HEK293 (cell line): ENCODE results near the gene TOPAZ1.

Source experiments
- CTCF ChIA-PET: fragments of 350-600 bp; formaldehyde crosslinking; extraction: SDS; loops from one replicate; lab custom pipeline; 2021; ENCODE audit warnings: antibody characterized with exemption; lab: Yijun Ruan, JAX
- POLR2A ChIA-PET: fragments of 300-600 bp; formaldehyde crosslinking; extraction: SDS; loops from one replicate; lab custom pipeline; 2020; ENCODE audit warnings: antibody characterized with exemption, inconsistent platforms; lab: Yijun Ruan, JAX
- H3K27ac ChIP-seq: fragments of 200-500 bp; sonication (Bioruptor generic); 2 replicates; pipeline ENCODE4 v1.5.1; 2014; ENCODE audit warnings: low read depth, low read length, control low read depth, inconsistent platforms; ENCODE audit errors: extremely low read depth
- H3K36me3 ChIP-seq, 2 experiments: fragments of 200-500 bp in 1 of 2; sonication (Bioruptor generic) in 1 of 2; 1 replicate in 1 of 2; 2 replicates in 1 of 2; pipeline ENCODE4 v1.5.1; 2014 to 2017; ENCODE audit warnings: inconsistent platforms in 2 of 2, low read length in 2 of 2; ENCODE audit not compliant: control insufficient read depth in 2 of 2, insufficient read depth in 1 of 2
- H3K4me1 ChIP-seq: fragments of 200-500 bp; sonication (Bioruptor generic); 2 replicates; pipeline ENCODE4 v1.5.1; 2014; ENCODE audit warnings: mild to moderate bottlenecking, low read length, inconsistent platforms; ENCODE audit not compliant: control insufficient read depth, insufficient read depth
- H3K4me3 ChIP-seq: 2 replicates; pipeline ENCODE4 v1.5.1; 2011; ENCODE audit warnings: low read depth, mild to moderate bottlenecking, control low read depth, low read length, moderate library complexity
- H3K9me3 ChIP-seq: fragments of 200-500 bp; sonication (Bioruptor generic); 2 replicates; pipeline ENCODE4 v1.5.1; 2014; ENCODE audit warnings: low read depth, low read length, inconsistent platforms; ENCODE audit not compliant: control insufficient read depth, insufficient read depth
- BCL6B ChIP-seq: fragments of 450-650 bp; formaldehyde crosslinking; IDR thresholded peaks from 2 replicates; pipeline ENCODE4 v1.5.1; 2017; ENCODE audit warnings: missing biosample characterization, missing genetic modification characterization
- CTCF ChIP-seq: fragments of 450-650 bp; formaldehyde crosslinking; IDR thresholded peaks from 2 replicates; pipeline ENCODE4 v1.5.1; 2016; ENCODE audit warnings: missing biosample characterization, missing genetic modification characterization
- KLF10 ChIP-seq: fragments of 450-650 bp; IDR thresholded peaks from 2 replicates; pipeline ENCODE4 v1.5.1; 2018; ENCODE audit warnings: missing biosample characterization, mild to moderate bottlenecking, missing genetic modification characterization
- KLF17 ChIP-seq: fragments of 450-650 bp; formaldehyde crosslinking; IDR thresholded peaks from 2 replicates; pipeline ENCODE4 v1.5.1; 2016; ENCODE audit warnings: missing biosample characterization, missing genetic modification characterization
- PRDM10 ChIP-seq: fragments of 450-650 bp; formaldehyde crosslinking; IDR thresholded peaks from 2 replicates; pipeline ENCODE4 v1.5.1; 2016; ENCODE audit warnings: missing biosample characterization, missing genetic modification characterization
- TSHZ1 ChIP-seq: fragments of 450-650 bp; formaldehyde crosslinking; IDR thresholded peaks from 2 replicates; pipeline ENCODE4 v1.5.1; 2016; ENCODE audit warnings: missing biosample characterization, missing genetic modification characterization, borderline replicate concordance
- ZBTB8A ChIP-seq: fragments of 450-650 bp; formaldehyde crosslinking; IDR thresholded peaks from 2 replicates; pipeline ENCODE4 v1.5.1; 2016; ENCODE audit warnings: missing biosample characterization, missing genetic modification characterization
- ZEB2 ChIP-seq: fragments of 450-650 bp; formaldehyde crosslinking; IDR thresholded peaks from 2 replicates; pipeline ENCODE4 v1.5.1; 2016; ENCODE audit warnings: missing biosample characterization, missing genetic modification characterization
- ZNF121 ChIP-seq: fragments of 450-650 bp; formaldehyde crosslinking; IDR thresholded peaks from 2 replicates; pipeline ENCODE4 v1.5.1; 2016; ENCODE audit warnings: missing biosample characterization, missing genetic modification characterization
- ZNF132 ChIP-seq: fragments of 450-650 bp; formaldehyde crosslinking; IDR thresholded peaks from 2 replicates; pipeline ENCODE4 v1.5.1; 2017; ENCODE audit warnings: missing biosample characterization, missing genetic modification characterization, borderline replicate concordance
- ZNF2 ChIP-seq: fragments of 450-650 bp; formaldehyde crosslinking; IDR thresholded peaks from 2 replicates; pipeline ENCODE4 v1.5.1; 2016; ENCODE audit warnings: missing biosample characterization, missing genetic modification characterization
- ZNF558 ChIP-seq: fragments of 450-650 bp; formaldehyde crosslinking; IDR thresholded peaks from 2 replicates; pipeline ENCODE4 v1.5.1; 2016; ENCODE audit warnings: missing biosample characterization, missing genetic modification characterization
- ZNF561 ChIP-seq: fragments of 450-650 bp; IDR thresholded peaks from 2 replicates; pipeline ENCODE4 v1.5.1; 2018; ENCODE audit warnings: missing biosample characterization, missing genetic modification characterization, borderline replicate concordance
- ZNF776 ChIP-seq: fragments of 450-650 bp; formaldehyde crosslinking; IDR thresholded peaks from 2 replicates; pipeline ENCODE4 v1.5.0; 2017; ENCODE audit warnings: missing biosample characterization, missing genetic modification characterization, borderline replicate concordance
- ZNF777 ChIP-seq: fragments of 450-650 bp; formaldehyde crosslinking; IDR thresholded peaks from 2 replicates; pipeline ENCODE4 v1.5.1; 2017; ENCODE audit warnings: missing biosample characterization, missing genetic modification characterization, borderline replicate concordance
- ZNF785 ChIP-seq: fragments of 450-650 bp; formaldehyde crosslinking; IDR thresholded peaks from 2 replicates; pipeline ENCODE4 v1.5.1; 2016; ENCODE audit warnings: missing biosample characterization, missing genetic modification characterization
- ZNF791 ChIP-seq: fragments of 450-650 bp; formaldehyde crosslinking; IDR thresholded peaks from 2 replicates; pipeline ENCODE4 v1.5.1; 2016; ENCODE audit warnings: missing biosample characterization, missing genetic modification characterization
- ZNF837 ChIP-seq: fragments of 450-650 bp; formaldehyde crosslinking; IDR thresholded peaks from 2 replicates; pipeline ENCODE4 v1.5.1; 2016; ENCODE audit warnings: missing biosample characterization, missing genetic modification characterization

TOPAZ1 gene

GRCh38 chr3:44337248-44337785 lies 95.6 kb downstream of the TOPAZ1 start:
- POLR2A ChIA-PET = interaction anchor here (0.7 to 1.4 kb wide), 4 partner anchors 22 to 557 kb away, joined by 3 to 6 read pairs (median 3); no protein-coding TSS in a partner anchor

GRCh38 chr3:44338010-44338827 lies 96.5 kb downstream of the TOPAZ1 start, which contains the start of gene TCAIM:
Gene TCAIM, plus strand, starts transcription at chr3:44338766. Its CDS starts 16,017 bp downstream, at chr3:44354783.
- Histone ChIP-seq H3K4me1 (no peaks in the 10 kb centered on the region), H3K27ac (peak within 1 kb of the TSS; percentile 72), H3K4me3 (peak within 1 kb of the TSS; percentile 63), H3K36me3 (no peaks in the 10 kb centered on the region), H3K9me3 (no peaks in the 10 kb centered on the region)
- CTCF ChIA-PET = interaction anchor here (0.7 to 1.0 kb wide), 3 partner anchors 14 to 519 kb away, joined by 3 to 4 read pairs (median 3); no protein-coding TSS in a partner anchor
- POLR2A ChIA-PET = interaction anchor here (0.7 to 1.4 kb wide), 8 partner anchors 16 to 556 kb away, joined by 3 to 6 read pairs (median 4); no protein-coding TSS in a partner anchor
- TF ChIP-seq TSHZ1 (no peak), ZNF777 (tag by site-specific recombination) (no peak), ZNF2 (tag by site-specific recombination) (peak; percentile 81), ZNF837 (no peak), ZNF791 (tag by site-specific recombination) (no peak), ZNF561 (tag by site-specific recombination) (no peak), ZNF558 (tag by site-specific recombination) (no peak), ZNF121 (tag by site-specific recombination) (no peak), ZBTB8A (tag by site-specific recombination) (peak; percentile 97), BCL6B (tag by site-specific recombination) (no peak), ZNF776 (tag by site-specific recombination) (no peak), PRDM10 (tag by site-specific recombination) (peak; percentile 99), ZNF132 (no peak)

More at GRCh38 chr3:44337248-44337785, 95.6 kb downstream of the TOPAZ1 start:
- H3K27ac ChIP-seq = no peak overlapping the region
- H3K4me1 ChIP-seq = no peaks in the 10 kb centered on the region
- H3K9me3 ChIP-seq = no peaks in the 10 kb centered on the region
- H3K4me3 ChIP-seq = no peak overlapping the region; the same call in 1 of the 2 replicates
- H3K36me3 ChIP-seq = no peaks in the 10 kb centered on the region
- CTCF ChIA-PET = interaction anchor here (1.0 kb wide), 1 partner anchor 14 kb away, joined by 3 read pairs; no protein-coding TSS in a partner anchor
- TF ChIP-seq ZNF785 (tag by site-specific recombination) (no peak), KLF17 (tag by site-specific recombination) (no peak), KLF10 (tag by site-specific recombination) (no peak), CTCF (0 out of 2 replicates have a peak, but pooled peaks have one; percentile 10), ZEB2 (no peak), ZNF561 (tag by site-specific recombination) (no peak)
